Neural cell (in vitro differentiated cells): ENCODE results near the gene TNFAIP8. TPM values are rescaled to one million over a fixed set of nuclear protein-coding genes. Genes with fewer than 3 reads are reported as not detected.

Experiments
- H2AFZ ChIP-seq: fragments of 200-600, 300-800 bp; sonication (generic), shearing (Covaris generic); 2 replicates; pipeline ENCODE4 v1.6.0; 2014; ENCODE audit warnings: low read depth, mild to moderate bottlenecking, antibody characterized with exemption, low read length, moderate library complexity
- H3F3A ChIP-seq: fragments of 200-600 bp; shearing (Covaris generic); 2 replicates; pipeline ENCODE4 v1.6.1; 2016; ENCODE audit warnings: mild to moderate bottlenecking, moderate library complexity, mixed read lengths, antibody characterized with exemption, low read length; ENCODE audit not compliant: insufficient read depth, poor library complexity, severe bottlenecking
- H3K27ac ChIP-seq: fragments of 200-600, 300-800 bp; sonication (generic), shearing (Covaris generic); 2 replicates; pipeline ENCODE4 v1.5.1; 2014; ENCODE audit warnings: mild to moderate bottlenecking, low read length, moderate library complexity
- H3K27me3 ChIP-seq: fragments of 300-800, 200-600 bp; sonication (generic), shearing (Covaris generic); 2 replicates; pipeline ENCODE4 v1.6.0; 2014; ENCODE audit warnings: mild to moderate bottlenecking, low read depth, low read length, moderate library complexity; ENCODE audit not compliant: insufficient read depth
- H3K36me3 ChIP-seq: fragments of 300-800, 200-600 bp; sonication (generic), shearing (Covaris generic); 2 replicates; pipeline ENCODE4 v1.5.1; 2014; ENCODE audit warnings: mild to moderate bottlenecking, antibody characterized with exemption, low read length, moderate library complexity; ENCODE audit not compliant: insufficient read depth
- H3K4me2 ChIP-seq: fragments of 300-800, 200-600 bp; sonication (generic), shearing (Covaris generic); 2 replicates; pipeline ENCODE4 v1.6.0; 2014; ENCODE audit warnings: mild to moderate bottlenecking, low read length
- H3K4me3 ChIP-seq: fragments of 300-800, 200-600 bp; sonication (generic), shearing (Covaris generic); 2 replicates; pipeline ENCODE4 v1.5.1; 2014; ENCODE audit warnings: mild to moderate bottlenecking, low read length, moderate library complexity
- H3K79me2 ChIP-seq: fragments of 200-600 bp; shearing (Covaris generic); replicated peaks from 2 replicates; pipeline ENCODE4 v1.6.0; 2014; ENCODE audit warnings: mild to moderate bottlenecking, low read length, moderate library complexity; ENCODE audit not compliant: insufficient read depth
- H3K9ac ChIP-seq: fragments of 300-800, 200-600 bp; sonication (generic), shearing (Covaris generic); 2 replicates; pipeline ENCODE4 v1.6.1; 2016; ENCODE audit warnings: mild to moderate bottlenecking, low read length, mixed read lengths
- H3K9me2 ChIP-seq: fragments of 200-600 bp; shearing (Covaris generic); 2 replicates; pipeline ENCODE4 v1.6.1; 2016; ENCODE audit warnings: mild to moderate bottlenecking, low read length, mixed read lengths; ENCODE audit not compliant: insufficient read depth
- H3K9me3 ChIP-seq: fragments of 200-600, 300-800 bp; sonication (generic), shearing (Covaris generic); 2 replicates; pipeline ENCODE4 v1.6.1; 2016; ENCODE audit warnings: mild to moderate bottlenecking, mixed run types, low read length, moderate library complexity, mixed read lengths
- H4K20me1 ChIP-seq: fragments of 200-600 bp; shearing (Covaris generic); 2 replicates; pipeline ENCODE4 v1.6.1; 2016; ENCODE audit warnings: mild to moderate bottlenecking, mixed run types; ENCODE audit not compliant: insufficient read depth
- EP300 ChIP-seq: fragments of 450-650 bp; conservative IDR thresholded peaks from 2 replicates; pipeline ENCODE4 v1.6.1; 2014; ENCODE audit warnings: antibody characterized with exemption, mild to moderate bottlenecking, moderate library complexity; ENCODE audit not compliant: poor library complexity, severe bottlenecking
- EZH2 ChIP-seq: fragments of 200-600, 300-800 bp; shearing (Covaris generic), sonication (generic); IDR thresholded peaks from 2 replicates; pipeline ENCODE4 v1.6.1; 2014; ENCODE audit warnings: antibody characterized with exemption, low read length, borderline replicate concordance, mild to moderate bottlenecking; ENCODE audit not compliant: insufficient read depth, poor library complexity, severe bottlenecking
- MXI1 ChIP-seq: fragments of 450-650 bp; conservative IDR thresholded peaks from 2 replicates; pipeline ENCODE4 v1.6.1; 2014; ENCODE audit warnings: antibody characterized with exemption, mild to moderate bottlenecking; ENCODE audit not compliant: poor library complexity, severe bottlenecking
- POLR2AphosphoS5 ChIP-seq: IDR thresholded peaks from 2 replicates; pipeline ENCODE4 v1.6.1; 2012
- RAD21 ChIP-seq: fragments of 450-650 bp; conservative IDR thresholded peaks from 2 replicates; pipeline ENCODE4 v1.6.1; 2014; ENCODE audit warnings: antibody characterized with exemption, mild to moderate bottlenecking, moderate library complexity
- SMC3 ChIP-seq: fragments of 450-650 bp; conservative IDR thresholded peaks from 2 replicates; pipeline ENCODE4 v1.6.1; 2014; ENCODE audit warnings: antibody characterized with exemption, mild to moderate bottlenecking, moderate library complexity; ENCODE audit not compliant: poor library complexity
- TAF1 ChIP-seq: IDR thresholded peaks from 2 replicates; pipeline ENCODE4 v1.6.1; 2012; ENCODE audit warnings: low read depth
- polyA plus RNA-seq: library from polyadenylated mRNA; depleted of rRNA; stranded (reverse); fragments of >200 nt; gene quantifications from 2 replicates; pipeline ENCODE4 v1.2.3, GENCODE V29; 2014
- TF ChIP-seq, protein P1 (sequence below): fragments of 450-650 bp; IDR thresholded peaks from 2 replicates; pipeline ENCODE4 v1.5.1; 2014; ENCODE audit warnings: antibody characterized with exemption, mild to moderate bottlenecking, moderate library complexity; ENCODE audit not compliant: poor library complexity, severe bottlenecking
- TF ChIP-seq, protein P2 (sequence below): IDR thresholded peaks from 2 replicates; pipeline ENCODE4 v1.6.1; 2012; ENCODE audit warnings: borderline replicate concordance

TNFAIP8 gene
- polyA plus RNA-seq, 1 donor from 2014 or later: 0.26 TPM

DNA sequence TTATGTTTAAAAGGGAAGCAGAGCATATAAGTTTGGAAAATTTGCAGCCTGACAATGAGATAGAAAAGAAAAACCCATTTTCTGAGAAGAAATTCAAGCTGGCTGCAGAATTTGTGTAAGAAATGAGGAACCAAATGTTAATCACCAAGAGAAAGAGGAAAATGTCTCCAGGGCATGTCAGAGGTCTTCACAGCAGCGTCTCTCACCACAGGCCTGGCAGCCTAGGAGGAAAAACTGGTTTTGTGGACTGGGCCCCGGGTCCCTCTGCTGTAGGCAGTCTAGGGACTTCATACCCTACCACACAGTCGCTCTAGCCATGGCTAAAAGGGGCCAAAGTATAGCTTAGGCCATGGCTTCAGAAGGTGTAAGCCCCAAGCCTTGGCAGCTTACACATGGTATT is 64.3 kb downstream of the TNFAIP8 start:
- no peak for TF ChIP-seq MXI1
- TF ChIP-seq, protein P1, sequence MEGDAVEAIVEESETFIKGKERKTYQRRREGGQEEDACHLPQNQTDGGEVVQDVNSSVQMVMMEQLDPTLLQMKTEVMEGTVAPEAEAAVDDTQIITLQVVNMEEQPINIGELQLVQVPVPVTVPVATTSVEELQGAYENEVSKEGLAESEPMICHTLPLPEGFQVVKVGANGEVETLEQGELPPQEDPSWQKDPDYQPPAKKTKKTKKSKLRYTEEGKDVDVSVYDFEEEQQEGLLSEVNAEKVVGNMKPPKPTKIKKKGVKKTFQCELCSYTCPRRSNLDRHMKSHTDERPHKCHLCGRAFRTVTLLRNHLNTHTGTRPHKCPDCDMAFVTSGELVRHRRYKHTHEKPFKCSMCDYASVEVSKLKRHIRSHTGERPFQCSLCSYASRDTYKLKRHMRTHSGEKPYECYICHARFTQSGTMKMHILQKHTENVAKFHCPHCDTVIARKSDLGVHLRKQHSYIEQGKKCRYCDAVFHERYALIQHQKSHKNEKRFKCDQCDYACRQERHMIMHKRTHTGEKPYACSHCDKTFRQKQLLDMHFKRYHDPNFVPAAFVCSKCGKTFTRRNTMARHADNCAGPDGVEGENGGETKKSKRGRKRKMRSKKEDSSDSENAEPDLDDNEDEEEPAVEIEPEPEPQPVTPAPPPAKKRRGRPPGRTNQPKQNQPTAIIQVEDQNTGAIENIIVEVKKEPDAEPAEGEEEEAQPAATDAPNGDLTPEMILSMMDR: no peak
- TF ChIP-seq, protein P2, sequence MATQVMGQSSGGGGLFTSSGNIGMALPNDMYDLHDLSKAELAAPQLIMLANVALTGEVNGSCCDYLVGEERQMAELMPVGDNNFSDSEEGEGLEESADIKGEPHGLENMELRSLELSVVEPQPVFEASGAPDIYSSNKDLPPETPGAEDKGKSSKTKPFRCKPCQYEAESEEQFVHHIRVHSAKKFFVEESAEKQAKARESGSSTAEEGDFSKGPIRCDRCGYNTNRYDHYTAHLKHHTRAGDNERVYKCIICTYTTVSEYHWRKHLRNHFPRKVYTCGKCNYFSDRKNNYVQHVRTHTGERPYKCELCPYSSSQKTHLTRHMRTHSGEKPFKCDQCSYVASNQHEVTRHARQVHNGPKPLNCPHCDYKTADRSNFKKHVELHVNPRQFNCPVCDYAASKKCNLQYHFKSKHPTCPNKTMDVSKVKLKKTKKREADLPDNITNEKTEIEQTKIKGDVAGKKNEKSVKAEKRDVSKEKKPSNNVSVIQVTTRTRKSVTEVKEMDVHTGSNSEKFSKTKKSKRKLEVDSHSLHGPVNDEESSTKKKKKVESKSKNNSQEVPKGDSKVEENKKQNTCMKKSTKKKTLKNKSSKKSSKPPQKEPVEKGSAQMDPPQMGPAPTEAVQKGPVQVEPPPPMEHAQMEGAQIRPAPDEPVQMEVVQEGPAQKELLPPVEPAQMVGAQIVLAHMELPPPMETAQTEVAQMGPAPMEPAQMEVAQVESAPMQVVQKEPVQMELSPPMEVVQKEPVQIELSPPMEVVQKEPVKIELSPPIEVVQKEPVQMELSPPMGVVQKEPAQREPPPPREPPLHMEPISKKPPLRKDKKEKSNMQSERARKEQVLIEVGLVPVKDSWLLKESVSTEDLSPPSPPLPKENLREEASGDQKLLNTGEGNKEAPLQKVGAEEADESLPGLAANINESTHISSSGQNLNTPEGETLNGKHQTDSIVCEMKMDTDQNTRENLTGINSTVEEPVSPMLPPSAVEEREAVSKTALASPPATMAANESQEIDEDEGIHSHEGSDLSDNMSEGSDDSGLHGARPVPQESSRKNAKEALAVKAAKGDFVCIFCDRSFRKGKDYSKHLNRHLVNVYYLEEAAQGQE: no peak
- TF ChIP-seq EZH2: no peak
- no peak for TF ChIP-seq RAD21
- no peak for TF ChIP-seq EP300
- no peak for TF ChIP-seq POLR2AphosphoS5
- no peak for TF ChIP-seq SMC3
- no peak for TF ChIP-seq TAF1
- Histone ChIP-seq H3K79me2 (no peaks in the 10 kb centered on the region), H2AFZ (no peak overlapping the region), H4K20me1 (no peaks in the 10 kb centered on the region), H3K4me2 (no peak overlapping the region), H3K9me3 (no peaks in the 10 kb centered on the region), H3K27me3 (no peaks in the 10 kb centered on the region), H3K27ac (no peak overlapping the region), H3F3A (no peaks in the 10 kb centered on the region), H3K36me3 (no peaks in the 10 kb centered on the region), H3K4me3 (no peak overlapping the region), H3K9ac (no peak overlapping the region), H3K9me2 (no peaks in the 10 kb centered on the region)

DNA sequence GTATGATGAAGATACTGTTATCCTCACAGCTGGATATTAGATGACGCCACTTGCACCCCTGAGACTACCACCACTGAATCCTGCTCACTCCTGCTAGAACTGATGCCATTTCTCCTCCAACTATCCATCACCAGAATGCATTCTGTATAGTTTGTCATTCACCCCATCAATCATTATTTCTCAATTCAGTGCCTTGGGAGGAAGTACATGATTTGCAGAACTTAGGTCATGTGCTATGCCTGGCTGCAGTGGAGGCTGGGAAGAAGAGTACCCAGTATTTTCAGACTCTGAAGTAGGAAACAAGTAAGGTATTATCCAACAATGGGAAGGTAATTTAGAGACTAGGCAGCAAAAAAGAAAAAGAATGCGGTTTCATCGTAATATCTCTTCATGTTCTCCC is 70.2 kb downstream of the TNFAIP8 start:
- Histone ChIP-seq H2AFZ (no peak overlapping the region), H3K79me2 (no peaks in the 10 kb centered on the region), H3K4me2 (no peak overlapping the region), H3K4me3 (no peak overlapping the region), H3K27ac (no peak overlapping the region), H3F3A (no peaks in the 10 kb centered on the region), H3K27me3 (no peaks in the 10 kb centered on the region), H4K20me1 (no peaks in the 10 kb centered on the region), H3K36me3 (no peaks in the 10 kb centered on the region), H3K9me3 (no peaks in the 10 kb centered on the region), H3K9me2 (no peaks in the 10 kb centered on the region), H3K9ac (no peak overlapping the region)
- TF ChIP-seq POLR2AphosphoS5 (no peak), TAF1 (no peak), EP300 (no peak), RAD21 (no peak), EZH2 (no peak), MXI1 (no peak), SMC3 (no peak)
- TF ChIP-seq, protein P2: no peak
- TF ChIP-seq, protein P1: no peak
